ENCODE measurements around the gene TTC28. TPM values are rescaled to one million over a fixed set of nuclear protein-coding genes. Genes with fewer than 3 reads are reported as not detected.

Gene TTC28
- total RNA-seq, 1 experiment from 2014 or later: 0.12 TPM

GRCh38 chr22:28139961-28140360 is 539.7 kb downstream of the TTC28 start (continued):
- TF ChIP-seq POLR2AphosphoS5 (IDR thresholded peaks at IDR 0.05; ENCODE audit: low read depth, low read length): no peak
- TF ChIP-seq FOSL1 (IDR thresholded peaks at IDR 0.05; ENCODE audit: low read depth): no peak
- TF ChIP-seq EGR1 (IDR thresholded peaks at IDR 0.05; ENCODE audit: low read depth): no peak
- no peak for TF ChIP-seq ZFX (IDR thresholded peaks at IDR 0.05)
- no peak for TF ChIP-seq SIN3A (IDR thresholded peaks at IDR 0.05; ENCODE audit: low read depth)
- TF ChIP-seq MAX (IDR thresholded peaks at IDR 0.05): no peak

GRCh38 chr22:28139516-28139915 is 540.1 kb downstream of the TTC28 start:
- H3K4me1 ChIP-seq (ENCODE audit: control insufficient read depth in 1 of 2, insufficient read depth in 2 of 2, low read length in 2 of 2): no peaks in the 10 kb centered on the region
- H3K36me3 ChIP-seq (ENCODE audit: control insufficient read depth in 1 of 2, insufficient read depth in 2 of 2, low read length in 2 of 2): no peaks in the 10 kb centered on the region
- H3K4me3 ChIP-seq (replicated peaks in 1 of 2; ENCODE audit: low read depth in 1 of 2, low read length in 2 of 2): no peak overlapping the region
- no peaks in the 10 kb centered on the region for H4K20me1 ChIP-seq (ENCODE audit: insufficient read depth)
- ChIA-PET RAD21 (ENCODE audit: low non-redundant PET in 1 of 2, low total read pairs in 2 of 2, uncharacterized antibody in 2 of 2, unreplicated experiment in 2 of 2) (no interaction called here), CTCF (no interaction called here), POLR2A (no interaction called here)
- H3K27ac ChIP-seq (ENCODE audit: low read depth, low read length): no peak overlapping the region
- H3K9me3 ChIP-seq (ENCODE audit: control insufficient read depth in 1 of 2, insufficient read depth in 1 of 2, low read depth in 1 of 2, low read length in 2 of 2): no peaks in the 10 kb centered on the region
- intact Hi-C loops (cut with micrococcal nuclease): no loop called here
- no peak overlapping the region for H3K4me2 ChIP-seq (ENCODE audit: low read length)
- H3K9me2 ChIP-seq (ENCODE audit: insufficient read depth): no peaks in the 10 kb centered on the region
- H3K27me3 ChIP-seq (ENCODE audit: insufficient read depth, low read length): peaks cover 88% of the 10 kb centered on the region
- TF ChIP-seq FOSL1 (IDR thresholded peaks at IDR 0.05; ENCODE audit: low read depth): no peak
- no peak for TF ChIP-seq ZNF274 (IDR thresholded peaks at IDR 0.05; ENCODE audit: low read depth, low read length)
- TF ChIP-seq POLR2AphosphoS5 (IDR thresholded peaks at IDR 0.05; ENCODE audit: low read depth, low read length): no peak
- TF ChIP-seq CTCF (IDR thresholded peaks at IDR 0.05 in 2 of 3, conservative IDR thresholded peaks at IDR 0.05 in 1 of 3; ENCODE audit: borderline replicate concordance in 1 of 3, insufficient read depth in 1 of 3, low read depth in 2 of 3, low read length in 2 of 3): no peak
- TF ChIP-seq JUND (IDR thresholded peaks at IDR 0.05): no peak
- TF ChIP-seq RAD21 (IDR thresholded peaks at IDR 0.05; ENCODE audit: low read depth): no peak
- TF ChIP-seq ELF1 (IDR thresholded peaks at IDR 0.05; ENCODE audit: borderline replicate concordance, low read depth): no peak
- no peak for TF ChIP-seq REST (IDR thresholded peaks at IDR 0.05; ENCODE audit: low read depth)
- TF ChIP-seq POLR2A (IDR thresholded peaks at IDR 0.05; ENCODE audit: borderline replicate concordance, extremely low read depth, insufficient read depth, insufficient read length): no peak
- TF ChIP-seq ZFX (IDR thresholded peaks at IDR 0.05): no peak
- no peak for TF ChIP-seq SP1 (IDR thresholded peaks at IDR 0.05; ENCODE audit: low read depth)
- no peaks in the 10 kb centered on the region for H3K79me2 ChIP-seq (ENCODE audit: insufficient read depth, low read length)
- no peak for ATAC-seq
- no peak overlapping the region for H2AFZ ChIP-seq (ENCODE audit: low read depth, low read length, poor library complexity, severe bottlenecking)
- BruUV-seq (replicated peaks): no TSS peak
- DNase-seq (ENCODE audit: low read depth, low spot score): no peak
- H3K9ac ChIP-seq (ENCODE audit: low read length): no peak overlapping the region
